Activated CD8-positive, alpha-beta memory T cell treated with anti-CD3 and anti-CD28 coated beads, Interleukin-2, amount 10 ng/mL, durations not matched to agents 7 days and 5 days (primary cell): Measurements from ENCODE around the gene HNRNPA3. TPM values are rescaled to one million over a fixed set of nuclear protein-coding genes. Genes with fewer than 3 reads are reported as not detected.
A peak's percentile ranks its signal among the peaks of the same experiment; 100 is the strongest.
"Not testable (repeated sequence)": the region's sequence is repeated elsewhere in the genome, so short reads cannot be mapped to it uniquely, and the experiment has no call there.

Experiments used
- ATAC-seq: fragments of 150-1000 bp; cut with Tn5 transposase; one replicate; pipeline ENCODE4 v1.10.0; 2021; ENCODE audit warnings: moderate library complexity
- CTCF ChIA-PET: fragments of 350-600 bp; sonication (Branson Sonifier 250); formaldehyde crosslinking; loops from one replicate; lab custom pipeline; 2021; ENCODE audit warnings: antibody characterized with exemption; lab: Charles Lee
- DNase-seq: peaks from one replicate; pipeline ENCODE4 v3.0.0-alpha.2; 2020
- H3K27ac Mint-ChIP-seq: one replicate; pipeline ENCODE4 v1.8.0; 2021; ENCODE audit warnings: mild to moderate bottlenecking, mixed read lengths
- H3K27me3 Mint-ChIP-seq: one replicate; pipeline ENCODE4 v1.8.0; 2021; ENCODE audit warnings: mixed read lengths
- H3K36me3 Mint-ChIP-seq: one replicate; pipeline ENCODE4 v1.8.0; 2021; ENCODE audit warnings: mild to moderate bottlenecking, mixed read lengths
- H3K4me1 Mint-ChIP-seq: one replicate; pipeline ENCODE4 v1.8.0; 2021; ENCODE audit warnings: mixed read lengths
- H3K4me3 Mint-ChIP-seq: one replicate; pipeline ENCODE4 v1.8.0; 2021; ENCODE audit warnings: mild to moderate bottlenecking, moderate library complexity, mixed read lengths
- H3K9me3 Mint-ChIP-seq: one replicate; pipeline ENCODE4 v1.8.0; 2022; ENCODE audit warnings: low read depth, mixed read lengths
- total RNA-seq, 2 experiments: library from RNA; stranded (reverse); gene quantifications; one replicate each; pipeline ENCODE4 v1.2.3, GENCODE V29; 2021

Gene HNRNPA3
- total RNA-seq, 2 experiments from 2014 or later: 298 to 320 TPM

- DNase-seq, ATAC-seq, H3K4me3 Mint-ChIP-seq, H3K36me3 Mint-ChIP-seq, H3K9me3 Mint-ChIP-seq, H3K27ac Mint-ChIP-seq, CTCF ChIA-PET, H3K27me3 Mint-ChIP-seq, H3K4me1 Mint-ChIP-seq: not testable (repeated sequence)
Measured at GRCh38 chr2:177200419-177200818, 12.2 kb upstream of the HNRNPA3 start.

GRCh38 chr2:177201919-177202346 lies 10.7 kb upstream of the HNRNPA3 start:
- CTCF ChIA-PET: interaction anchor here (0.7 to 1.9 kb wide), 7 partner anchors 8 to 37 kb away, joined by 3 to 9 read pairs (median 4); no protein-coding TSS in a partner anchor

GRCh38 chr2:177204417-177204816 lies 8.2 kb upstream of the HNRNPA3 start:
- Mint-ChIP-seq H3K27ac (no peak overlapping the region), H3K9me3 (no peaks in the 10 kb centered on the region), H3K4me1 (peaks cover 14% of the 10 kb centered on the region), H3K27me3 (no peaks in the 10 kb centered on the region), H3K4me3 (no peak overlapping the region), H3K36me3 (no peaks in the 10 kb centered on the region)
- ATAC-seq (no peak), DNase-seq (no peak)
- CTCF ChIA-PET: interaction anchor here (0.7 kb wide), 1 partner anchor 10 kb away, joined by 4 read pairs; no protein-coding TSS in a partner anchor

More at GRCh38 chr2:177201919-177202346, 10.7 kb upstream of the HNRNPA3 start:
- DNase-seq: no peak
- no peak overlapping the region for H3K27ac Mint-ChIP-seq
- no peaks in the 10 kb centered on the region for H3K36me3 Mint-ChIP-seq
- no peaks in the 10 kb centered on the region for H3K27me3 Mint-ChIP-seq
- H3K9me3 Mint-ChIP-seq: no peaks in the 10 kb centered on the region
- H3K4me3 Mint-ChIP-seq: no peak overlapping the region
- no peak for ATAC-seq
- peaks cover 6% of the 10 kb centered on the region for H3K4me1 Mint-ChIP-seq

- no peaks in the 10 kb centered on the region for H3K9me3 Mint-ChIP-seq
- peaks cover 3% of the 10 kb centered on the region for H3K36me3 Mint-ChIP-seq
- CTCF ChIA-PET: no interaction called here
- ATAC-seq (no peak), DNase-seq (no peak)
- H3K27me3 Mint-ChIP-seq: no peaks in the 10 kb centered on the region
- H3K4me3 Mint-ChIP-seq: no peak overlapping the region
- peaks cover 22% of the 10 kb centered on the region for H3K4me1 Mint-ChIP-seq
- no peak overlapping the region for H3K27ac Mint-ChIP-seq
Measured at GRCh38 chr2:177207101-177207500, 5.5 kb upstream of the HNRNPA3 start.

- Mint-ChIP-seq H3K4me3 (peak overlapping the region; percentile 93), H3K4me1 (peaks cover 38% of the 10 kb centered on the region), H3K27ac (peak overlapping the region; percentile 99), H3K36me3 (peaks cover 34% of the 10 kb centered on the region), H3K9me3 (no peaks in the 10 kb centered on the region), H3K27me3 (no peaks in the 10 kb centered on the region)
- DNase-seq (no peak), ATAC-seq (no peak)
- CTCF ChIA-PET: interaction anchor here (0.9 to 1.6 kb wide), 6 partner anchors 9 to 53 kb away, joined by 3 to 9 read pairs (median 4); partner anchors contain the start of gene NFE2L2
Measured at GRCh38 chr2:177211169-177211568, 1.4 kb upstream of the HNRNPA3 start.

GRCh38 chr2:177211576-177212105 lies 953 bp upstream of the HNRNPA3 start:
- H3K4me1 Mint-ChIP-seq: peaks cover 39% of the 10 kb centered on the region
- peak overlapping the region; percentile 93 for H3K4me3 Mint-ChIP-seq
- ATAC-seq (no peak), DNase-seq (no peak)
- H3K27me3 Mint-ChIP-seq: no peaks in the 10 kb centered on the region
- peaks cover 38% of the 10 kb centered on the region for H3K36me3 Mint-ChIP-seq
- peak overlapping the region; percentile 99 for H3K27ac Mint-ChIP-seq
- no peaks in the 10 kb centered on the region for H3K9me3 Mint-ChIP-seq
- CTCF ChIA-PET: interaction anchor here (0.9 to 1.6 kb wide), 7 partner anchors 9 to 52 kb away, joined by 3 to 9 read pairs (median 4); partner anchors contain the start of gene NFE2L2

- peak; percentile 66 for ATAC-seq
- Mint-ChIP-seq H3K36me3 (peaks cover 49% of the 10 kb centered on the region), H3K9me3 (no peaks in the 10 kb centered on the region), H3K4me3 (peak overlapping the region; percentile 93), H3K27me3 (no peaks in the 10 kb centered on the region), H3K27ac (peak overlapping the region; percentile 99), H3K4me1 (peaks cover 41% of the 10 kb centered on the region)
- DNase-seq: peak; percentile 95
- CTCF ChIA-PET: interaction anchor here (1.0 to 2.9 kb wide), 7 partner anchors 12 to 51 kb away, joined by 3 to 18 read pairs (median 4); partner anchors contain the start of gene NFE2L2
Measured at GRCh38 chr2:177212891-177213856, 580 bp downstream of the HNRNPA3 start.

- Mint-ChIP-seq H3K27ac (peak overlapping the region; percentile 56), H3K27me3 (no peaks in the 10 kb centered on the region), H3K4me1 (peaks cover 58% of the 10 kb centered on the region), H3K36me3 (peaks cover 78% of the 10 kb centered on the region), H3K4me3 (no peak overlapping the region), H3K9me3 (no peaks in the 10 kb centered on the region)
- ATAC-seq: no peak
- DNase-seq: no peak
- CTCF ChIA-PET: interaction anchor here (1.0 to 1.4 kb wide), 2 partner anchors 48 to 112 kb away, joined by 3 read pairs; partner anchors contain the start of gene NFE2L2
Measured at GRCh38 chr2:177217247-177217843, 4.8 kb downstream of the HNRNPA3 start.

GRCh38 chr2:177219787-177220186 lies 7.2 kb downstream of the HNRNPA3 start:
- H3K27me3 Mint-ChIP-seq, CTCF ChIA-PET, H3K27ac Mint-ChIP-seq, H3K4me3 Mint-ChIP-seq, DNase-seq, ATAC-seq, H3K9me3 Mint-ChIP-seq: not testable (repeated sequence)
- Mint-ChIP-seq H3K36me3 (peaks cover 74% of the 10 kb centered on the region), H3K4me1 (peaks cover 57% of the 10 kb centered on the region)

- peaks cover 56% of the 10 kb centered on the region for H3K36me3 Mint-ChIP-seq
Measured at GRCh38 chr2:177221534-177221933, 8.9 kb downstream of the HNRNPA3 start.

GRCh38 chr2:177221970-177222369 lies 9.4 kb downstream of the HNRNPA3 start:
- DNase-seq: no peak
- no peaks in the 10 kb centered on the region for H3K9me3 Mint-ChIP-seq
- CTCF ChIA-PET: interaction anchor here (1.0 to 2.1 kb wide), 4 partner anchors 16 to 58 kb away, joined by 3 to 4 read pairs (median 4); partner anchors contain the start of gene NFE2L2
- ATAC-seq: no peak
- no peaks in the 10 kb centered on the region for H3K27me3 Mint-ChIP-seq
- H3K4me3 Mint-ChIP-seq: no peak overlapping the region
- H3K27ac Mint-ChIP-seq: peak overlapping the region; percentile 2
- peaks cover 53% of the 10 kb centered on the region for H3K36me3 Mint-ChIP-seq
- H3K4me1 Mint-ChIP-seq: peaks cover 38% of the 10 kb centered on the region

More at GRCh38 chr2:177221534-177221933, 8.9 kb downstream of the HNRNPA3 start:
- Mint-ChIP-seq H3K4me1 (peaks cover 41% of the 10 kb centered on the region), H3K27me3 (no peaks in the 10 kb centered on the region), H3K9me3 (no peaks in the 10 kb centered on the region), H3K27ac (peak overlapping the region; percentile 2), H3K4me3 (no peak overlapping the region)
- CTCF ChIA-PET: interaction anchor here (1.0 to 2.1 kb wide), 4 partner anchors 17 to 57 kb away, joined by 3 to 4 read pairs (median 4); partner anchors contain the start of gene NFE2L2
- no peak for ATAC-seq
- DNase-seq: no peak

GRCh38 chr2:177223436-177223835 lies 10.8 kb downstream of the HNRNPA3 start:
- DNase-seq, H3K4me3 Mint-ChIP-seq, CTCF ChIA-PET, ATAC-seq, H3K27ac Mint-ChIP-seq, H3K27me3 Mint-ChIP-seq, H3K9me3 Mint-ChIP-seq: not testable (repeated sequence)
- peaks cover 27% of the 10 kb centered on the region for H3K4me1 Mint-ChIP-seq
- H3K36me3 Mint-ChIP-seq: peaks cover 49% of the 10 kb centered on the region
